ENCODE measurements around the gene ANKRD30A.

DNA sequence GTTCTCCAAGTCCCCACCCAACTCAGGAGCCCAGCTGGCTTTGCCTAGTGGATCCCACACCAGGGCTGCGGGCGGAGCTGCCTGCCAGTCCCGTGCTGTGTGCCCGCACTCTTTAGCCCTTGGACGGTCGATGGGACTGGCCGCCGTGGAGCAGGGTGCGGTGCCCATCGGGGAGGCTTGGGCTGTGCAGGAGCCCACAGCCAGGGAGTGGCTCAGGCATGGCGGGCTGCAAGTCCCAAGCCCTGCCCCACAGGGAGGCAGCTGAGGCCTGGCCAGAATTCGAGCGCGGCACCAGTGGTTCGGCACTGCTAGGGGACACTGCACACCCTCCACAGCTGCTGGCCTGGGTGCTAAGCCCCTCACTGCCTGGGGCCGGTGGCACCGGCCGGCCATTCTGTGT is 159.7 kb downstream of the ANKRD30A start:
- TF ChIP-seq, protein P1, sequence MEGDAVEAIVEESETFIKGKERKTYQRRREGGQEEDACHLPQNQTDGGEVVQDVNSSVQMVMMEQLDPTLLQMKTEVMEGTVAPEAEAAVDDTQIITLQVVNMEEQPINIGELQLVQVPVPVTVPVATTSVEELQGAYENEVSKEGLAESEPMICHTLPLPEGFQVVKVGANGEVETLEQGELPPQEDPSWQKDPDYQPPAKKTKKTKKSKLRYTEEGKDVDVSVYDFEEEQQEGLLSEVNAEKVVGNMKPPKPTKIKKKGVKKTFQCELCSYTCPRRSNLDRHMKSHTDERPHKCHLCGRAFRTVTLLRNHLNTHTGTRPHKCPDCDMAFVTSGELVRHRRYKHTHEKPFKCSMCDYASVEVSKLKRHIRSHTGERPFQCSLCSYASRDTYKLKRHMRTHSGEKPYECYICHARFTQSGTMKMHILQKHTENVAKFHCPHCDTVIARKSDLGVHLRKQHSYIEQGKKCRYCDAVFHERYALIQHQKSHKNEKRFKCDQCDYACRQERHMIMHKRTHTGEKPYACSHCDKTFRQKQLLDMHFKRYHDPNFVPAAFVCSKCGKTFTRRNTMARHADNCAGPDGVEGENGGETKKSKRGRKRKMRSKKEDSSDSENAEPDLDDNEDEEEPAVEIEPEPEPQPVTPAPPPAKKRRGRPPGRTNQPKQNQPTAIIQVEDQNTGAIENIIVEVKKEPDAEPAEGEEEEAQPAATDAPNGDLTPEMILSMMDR (IDR thresholded peaks at IDR 0.05 in 8 of 11, conservative IDR thresholded peaks at IDR 0.05 in 3 of 11) = no peak
- no peak for TF ChIP-seq POLR2A (IDR thresholded peaks at IDR 0.05)
- no peak for TF ChIP-seq POLR2AphosphoS5 (IDR thresholded peaks at IDR 0.05)
